Epithelial cell of proximal tubule (primary cell): ENCODE data around the gene DDX23. TPM values are rescaled to one million over a fixed set of nuclear protein-coding genes. Genes with fewer than 3 reads are reported as not detected.
"Not testable (repeated sequence)": the region's sequence is repeated elsewhere in the genome, so short reads cannot be mapped to it uniquely, and the experiment has no call there.

ENCODE experiments used
- DNase-seq: peaks from one replicate; pipeline ENCODE4 v3.0.0-alpha.2; 2011; ENCODE audit warnings: low read depth
- H3K4me3 ChIP-seq: 2 replicates; pipeline ENCODE4 v1.5.1; 2011; ENCODE audit warnings: low read depth, mild to moderate bottlenecking, low read length
- total RNA-seq: library from RNA; depleted of rRNA; stranded (reverse); fragments of >200 nt; gene quantifications from 2 replicates; pipeline ENCODE4 v1.2.3, GENCODE V29; 2015
- TF ChIP-seq, protein P1 (sequence below): conservative IDR thresholded peaks from 2 replicates; pipeline ENCODE4 v1.5.1; 2012; ENCODE audit warnings: low read depth, mild to moderate bottlenecking, low read length

Gene DDX23
- total RNA-seq, 1 donor from 2014 or later: 84.0 TPM

DNA sequence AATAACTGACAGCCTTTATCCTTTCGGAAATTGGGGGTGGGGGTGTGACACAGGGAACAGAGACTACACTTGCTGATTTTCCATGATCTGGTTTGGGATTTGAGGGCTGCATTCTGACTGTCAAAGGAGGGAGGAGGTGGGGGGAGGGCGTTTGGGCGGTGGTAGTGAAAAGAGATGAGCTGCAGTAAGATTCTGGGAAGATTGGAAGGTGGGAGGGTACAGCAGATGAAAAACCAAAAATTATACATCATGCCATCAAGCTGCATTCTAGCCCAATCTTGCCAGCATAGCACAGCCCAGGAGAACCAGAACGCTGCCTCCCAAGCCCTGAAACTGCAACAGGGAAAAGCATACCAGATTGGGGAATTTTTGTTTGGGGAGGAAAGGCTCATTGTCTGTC lies 11.3 kb upstream of the DDX23 start:
- TF ChIP-seq, protein P1, sequence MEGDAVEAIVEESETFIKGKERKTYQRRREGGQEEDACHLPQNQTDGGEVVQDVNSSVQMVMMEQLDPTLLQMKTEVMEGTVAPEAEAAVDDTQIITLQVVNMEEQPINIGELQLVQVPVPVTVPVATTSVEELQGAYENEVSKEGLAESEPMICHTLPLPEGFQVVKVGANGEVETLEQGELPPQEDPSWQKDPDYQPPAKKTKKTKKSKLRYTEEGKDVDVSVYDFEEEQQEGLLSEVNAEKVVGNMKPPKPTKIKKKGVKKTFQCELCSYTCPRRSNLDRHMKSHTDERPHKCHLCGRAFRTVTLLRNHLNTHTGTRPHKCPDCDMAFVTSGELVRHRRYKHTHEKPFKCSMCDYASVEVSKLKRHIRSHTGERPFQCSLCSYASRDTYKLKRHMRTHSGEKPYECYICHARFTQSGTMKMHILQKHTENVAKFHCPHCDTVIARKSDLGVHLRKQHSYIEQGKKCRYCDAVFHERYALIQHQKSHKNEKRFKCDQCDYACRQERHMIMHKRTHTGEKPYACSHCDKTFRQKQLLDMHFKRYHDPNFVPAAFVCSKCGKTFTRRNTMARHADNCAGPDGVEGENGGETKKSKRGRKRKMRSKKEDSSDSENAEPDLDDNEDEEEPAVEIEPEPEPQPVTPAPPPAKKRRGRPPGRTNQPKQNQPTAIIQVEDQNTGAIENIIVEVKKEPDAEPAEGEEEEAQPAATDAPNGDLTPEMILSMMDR: no peak
- no peak overlapping the region for H3K4me3 ChIP-seq
- DNase-seq: no peak

DNA sequence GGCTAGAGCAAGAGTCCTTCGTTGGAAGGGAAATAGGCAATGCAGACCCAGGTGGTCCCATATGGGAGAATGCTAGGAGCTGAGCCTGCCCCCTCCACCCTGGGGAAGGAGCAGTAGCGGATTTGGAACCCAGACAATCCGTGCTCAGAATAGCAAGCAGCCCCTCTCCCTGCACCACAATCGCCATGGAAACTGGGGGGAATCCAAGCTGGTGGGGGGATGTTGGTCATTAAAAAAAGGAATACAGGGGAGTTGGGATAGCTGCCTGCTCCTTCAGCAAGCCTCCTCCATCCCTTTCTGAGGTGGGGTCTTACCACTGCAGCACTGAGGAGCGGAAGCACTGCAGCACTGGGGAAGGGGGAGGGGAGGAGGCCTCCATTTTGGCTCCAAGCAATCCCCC lies 10.8 kb upstream of the DDX23 start:
- DNase-seq: no peak
- TF ChIP-seq, protein P1: no peak

DNA sequence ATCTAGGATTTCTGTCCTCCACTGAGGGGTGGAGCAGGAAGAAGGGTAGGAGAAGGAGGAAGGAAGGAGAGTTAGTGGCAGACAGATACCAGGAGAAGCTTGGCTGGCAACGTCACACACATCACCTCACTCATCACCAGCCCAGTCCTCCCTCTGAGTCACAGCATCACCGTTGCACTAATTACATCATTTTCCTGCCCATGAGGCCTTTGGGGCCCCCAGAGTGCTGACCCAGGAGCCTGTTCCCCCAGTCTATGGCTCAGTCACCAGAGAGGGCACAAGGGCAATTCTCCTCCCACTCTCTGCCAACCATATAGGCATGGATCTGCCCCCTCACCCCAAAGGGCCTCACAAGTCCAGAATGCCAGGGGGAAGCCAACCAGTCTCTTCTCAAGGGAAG lies 9.1 kb upstream of the DDX23 start:
- no peak overlapping the region for H3K4me3 ChIP-seq
- no peak for DNase-seq
- TF ChIP-seq, protein P1: no peak

More for the DNA sequence above, 10.8 kb upstream of the DDX23 start:
- no peak overlapping the region for H3K4me3 ChIP-seq

DNA sequence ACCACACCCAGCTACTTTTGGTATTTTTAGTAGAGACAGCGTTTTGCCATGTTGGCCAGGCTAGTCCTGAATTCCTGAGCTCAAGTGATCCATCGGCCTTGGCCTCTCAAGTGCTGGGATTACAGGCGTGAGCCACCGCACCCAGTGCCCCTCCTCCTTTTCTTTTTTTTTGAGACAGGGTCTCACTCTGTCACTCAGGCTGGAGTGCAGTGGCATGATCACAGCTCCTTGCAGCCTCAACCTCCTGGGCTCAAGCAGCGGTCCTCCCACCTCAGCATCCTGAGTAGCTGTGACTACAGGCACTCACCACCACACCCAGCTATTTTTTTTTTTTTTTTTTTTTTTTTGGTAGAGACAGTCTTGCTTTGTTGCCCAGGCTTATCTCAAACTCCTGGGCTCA lies 8.3 kb upstream of the DDX23 start:
- not testable (repeated sequence) for H3K4me3 ChIP-seq, DNase-seq

DNA sequence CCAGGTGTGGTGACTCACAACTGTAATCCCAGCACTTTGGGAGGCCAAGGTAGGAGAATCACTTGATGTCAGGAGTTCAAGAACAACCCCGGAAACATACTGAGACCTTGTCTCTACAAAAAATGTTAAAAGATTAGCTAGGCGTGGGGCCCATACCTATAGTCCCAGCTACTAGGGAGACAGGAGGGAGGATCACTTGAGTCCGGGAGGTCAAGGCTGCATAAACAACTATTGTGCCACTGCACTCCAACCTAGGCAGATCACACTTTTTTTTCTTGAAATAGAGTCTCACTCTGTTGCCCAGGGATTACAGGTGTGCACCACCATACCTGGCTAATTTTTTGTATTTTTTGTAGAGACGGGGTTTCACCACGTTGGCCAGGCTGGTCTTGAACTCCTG lies 7.6 kb upstream of the DDX23 start:
- TF ChIP-seq, protein P1: no peak
- DNase-seq: no peak

DNA sequence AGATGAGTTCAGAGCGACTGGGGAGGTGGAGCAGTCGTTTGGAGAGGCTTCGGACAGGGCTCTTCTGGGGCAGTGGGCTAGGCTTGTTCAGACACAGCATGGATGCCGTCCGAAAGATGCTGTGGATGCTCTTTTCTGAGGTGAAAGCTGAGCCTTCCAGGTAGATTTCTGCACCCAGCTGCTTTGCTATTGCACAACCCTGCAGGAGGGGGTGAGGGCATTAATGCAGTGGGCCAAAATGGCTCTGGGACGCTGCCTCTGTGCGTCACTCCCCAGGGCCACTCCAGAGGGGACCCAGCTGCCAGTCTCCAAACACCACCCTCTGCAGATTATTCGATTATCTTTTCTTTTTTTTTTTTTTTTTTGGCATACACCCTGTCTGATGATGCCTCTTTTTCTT lies 6.1 kb upstream of the DDX23 start:
- no peak for DNase-seq
- H3K4me3 ChIP-seq: no peak overlapping the region
- TF ChIP-seq, protein P1: no peak

More for the DNA sequence above, 7.6 kb upstream of the DDX23 start:
- no peak overlapping the region for H3K4me3 ChIP-seq

DNA sequence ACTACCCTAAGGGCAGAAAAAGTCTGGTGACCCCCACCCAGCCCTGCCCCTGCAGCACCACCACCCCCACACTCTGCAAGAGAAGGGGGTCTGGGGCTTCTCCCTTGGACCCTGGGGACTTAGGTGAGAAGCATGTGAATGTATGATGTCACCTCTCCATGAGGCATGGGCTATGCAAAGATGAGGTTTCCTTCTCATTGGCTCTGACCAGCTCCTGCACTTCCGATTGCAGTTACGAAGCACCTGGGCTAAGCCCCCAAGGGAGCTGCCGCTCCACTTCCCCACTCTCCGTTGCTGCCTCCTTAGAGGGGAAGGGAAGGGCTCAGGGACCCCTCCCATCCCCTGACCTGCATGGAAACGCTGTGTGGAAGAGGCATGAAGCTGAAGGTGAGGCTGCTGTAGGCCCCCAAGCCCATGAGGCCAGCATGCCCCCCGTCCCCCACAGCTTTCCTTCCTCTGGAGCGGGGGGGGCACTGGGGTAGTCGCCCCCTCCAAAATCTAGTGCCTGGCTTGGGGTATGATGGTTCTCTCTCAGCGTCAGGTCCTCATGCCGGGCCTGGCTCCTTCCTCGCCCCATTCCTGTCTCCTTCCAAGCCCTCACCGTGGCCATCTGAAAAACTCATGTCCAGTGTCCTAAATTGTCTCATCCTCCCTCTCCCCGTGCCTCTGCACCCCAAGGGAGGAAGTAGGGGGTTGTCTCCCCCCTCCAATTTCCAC lies 5.5 kb upstream of the DDX23 start:
- DNase-seq: no peak
- no peak overlapping the region for H3K4me3 ChIP-seq
- TF ChIP-seq, protein P1: no peak

DNA sequence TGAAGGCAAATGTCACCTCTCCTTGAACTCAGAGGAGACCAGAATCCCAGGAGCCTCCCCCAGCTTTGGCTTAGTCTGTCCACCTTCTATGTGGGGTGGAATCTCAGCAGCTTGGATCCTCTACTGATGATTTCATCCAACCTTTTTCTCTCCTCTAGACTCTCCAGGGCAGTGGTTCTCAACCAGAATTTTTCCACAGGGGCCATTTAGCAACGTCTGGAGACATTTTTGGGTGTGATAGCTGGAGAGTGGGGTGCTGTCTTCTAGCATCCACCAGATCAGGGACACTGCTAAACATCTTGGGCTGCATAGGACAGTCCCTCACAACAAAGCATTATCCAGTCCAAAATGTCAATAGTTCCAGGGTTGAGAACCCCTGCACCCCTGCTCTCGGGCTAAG lies 4.4 kb upstream of the DDX23 start:
- DNase-seq: no peak
- H3K4me3 ChIP-seq: no peak overlapping the region
- TF ChIP-seq, protein P1: no peak

DNA sequence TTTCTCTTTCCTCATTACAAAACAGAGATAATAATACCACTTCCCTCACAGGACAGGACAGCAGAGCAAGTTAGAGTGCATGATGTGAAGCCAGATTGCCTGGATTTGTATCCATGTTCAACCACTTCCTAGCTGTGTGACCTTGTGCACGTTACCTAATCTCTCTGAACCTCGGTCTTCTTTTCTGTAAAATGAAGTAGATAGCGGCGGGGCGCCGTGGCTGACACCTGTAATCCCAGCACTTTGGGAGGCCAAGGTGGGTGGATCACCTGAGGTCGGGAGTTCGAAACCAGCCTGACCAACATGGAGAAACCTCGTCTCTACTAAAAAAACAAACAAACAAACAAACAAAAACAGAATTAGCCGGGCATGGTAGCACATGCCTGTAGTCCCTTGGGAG lies 3.0 kb upstream of the DDX23 start:
- DNase-seq, H3K4me3 ChIP-seq: not testable (repeated sequence)
